Measurements from ENCODE around the gene SIRT3. TPM values are rescaled to one million over a fixed set of nuclear protein-coding genes. Genes with fewer than 3 reads are reported as not detected.
"Not testable (repeated sequence)": the region's sequence is repeated elsewhere in the genome, so short reads cannot be mapped to it uniquely, and the experiment has no call there.

SIRT3 gene
- total RNA-seq, 1 donor from 2014 or later, result 14.1 TPM

- DNase-seq (ENCODE audit: low spot score), result not testable (repeated sequence)
Measured at GRCh38 chr11:180242-180641, 55.9 kb downstream of the SIRT3 start.

Other genes with a start within 250 kb of the SIRT3 start
- gene SCGB1C1, start 43.3 kb downstream of the SIRT3 start, total RNA-seq, result not detected
- 53.4 TPM for gene BET1L, start 28.9 kb downstream of the SIRT3 start, total RNA-seq
- gene RIC8A, start 28.6 kb downstream of the SIRT3 start, total RNA-seq, result 107 TPM
- gene PSMD13, start 634 bp upstream of the SIRT3 start, total RNA-seq, result 100 TPM
- gene NLRP6, start 42.1 kb upstream of the SIRT3 start, total RNA-seq, result 1.8 TPM
- 25.2 TPM for gene PGGHG, start 52.8 kb upstream of the SIRT3 start, total RNA-seq
- not detected for gene IFITM5, start 63.2 kb upstream of the SIRT3 start, total RNA-seq
- 657 TPM for gene IFITM2, start 71.5 kb upstream of the SIRT3 start, total RNA-seq
- 232 TPM for gene IFITM1, start 77.7 kb upstream of the SIRT3 start, total RNA-seq
- 964 TPM for gene IFITM3, start 84.5 kb upstream of the SIRT3 start, total RNA-seq
- not detected for gene B4GALNT4, start 133.2 kb upstream of the SIRT3 start, total RNA-seq
- 1.2 TPM for gene PKP3, start 157.9 kb upstream of the SIRT3 start, total RNA-seq
- 25.3 TPM for gene SIGIRR, start 178.7 kb upstream of the SIRT3 start, total RNA-seq
- gene ANO9, start 205.7 kb upstream of the SIRT3 start, total RNA-seq, result 1.2 TPM
- gene PTDSS2, start 213.9 kb upstream of the SIRT3 start, total RNA-seq, result 26.9 TPM